HEK293 (cell line): ENCODE data around the gene RPS27A.
A peak's percentile ranks its signal among the peaks of the same experiment; 100 is the strongest.
"Not testable (repeated sequence)": the region's sequence is repeated elsewhere in the genome, so short reads cannot be mapped to it uniquely, and the experiment has no call there.

Source experiments
- CTCF ChIA-PET: fragments of 350-600 bp; formaldehyde crosslinking; extraction: SDS; loops from one replicate; lab custom pipeline; 2021; ENCODE audit warnings: antibody characterized with exemption; lab: Yijun Ruan, JAX
- POLR2A ChIA-PET: fragments of 300-600 bp; formaldehyde crosslinking; extraction: SDS; loops from one replicate; lab custom pipeline; 2020; ENCODE audit warnings: antibody characterized with exemption, inconsistent platforms; lab: Yijun Ruan, JAX
- H3K27ac ChIP-seq: fragments of 200-500 bp; sonication (Bioruptor generic); 2 replicates; pipeline ENCODE4 v1.5.1; 2014; ENCODE audit warnings: low read depth, low read length, control low read depth, inconsistent platforms; ENCODE audit errors: extremely low read depth
- H3K36me3 ChIP-seq, 2 experiments: fragments of 200-500 bp in 1 of 2; sonication (Bioruptor generic) in 1 of 2; 1 replicate in 1 of 2; 2 replicates in 1 of 2; pipeline ENCODE4 v1.5.1; 2014 to 2017; ENCODE audit warnings: inconsistent platforms in 2 of 2, low read length in 2 of 2; ENCODE audit not compliant: control insufficient read depth in 2 of 2, insufficient read depth in 1 of 2
- H3K4me1 ChIP-seq: fragments of 200-500 bp; sonication (Bioruptor generic); 2 replicates; pipeline ENCODE4 v1.5.1; 2014; ENCODE audit warnings: mild to moderate bottlenecking, low read length, inconsistent platforms; ENCODE audit not compliant: control insufficient read depth, insufficient read depth
- H3K4me3 ChIP-seq: 2 replicates; pipeline ENCODE4 v1.5.1; 2011; ENCODE audit warnings: low read depth, mild to moderate bottlenecking, control low read depth, low read length, moderate library complexity
- H3K9me3 ChIP-seq: fragments of 200-500 bp; sonication (Bioruptor generic); 2 replicates; pipeline ENCODE4 v1.5.1; 2014; ENCODE audit warnings: low read depth, low read length, inconsistent platforms; ENCODE audit not compliant: control insufficient read depth, insufficient read depth
- KLF16 ChIP-seq: fragments of 450-650 bp; formaldehyde crosslinking; IDR thresholded peaks from 2 replicates; pipeline ENCODE4 v1.5.1; 2017; ENCODE audit warnings: missing biosample characterization, missing genetic modification characterization
- KLF17 ChIP-seq: fragments of 450-650 bp; formaldehyde crosslinking; IDR thresholded peaks from 2 replicates; pipeline ENCODE4 v1.5.1; 2016; ENCODE audit warnings: missing biosample characterization, missing genetic modification characterization
- SCRT1 ChIP-seq: fragments of 450-650 bp; formaldehyde crosslinking; IDR thresholded peaks from 2 replicates; pipeline ENCODE4 v1.5.1; 2016; ENCODE audit warnings: missing biosample characterization, missing genetic modification characterization, borderline replicate concordance
- ZFP41 ChIP-seq: fragments of 450-650 bp; formaldehyde crosslinking; IDR thresholded peaks from 2 replicates; pipeline ENCODE4 v1.5.1; 2016; ENCODE audit warnings: missing biosample characterization, missing genetic modification characterization, borderline replicate concordance
- ZNF202 ChIP-seq: fragments of 450-650 bp; formaldehyde crosslinking; IDR thresholded peaks from 2 replicates; pipeline ENCODE4 v1.5.1; 2016; ENCODE audit warnings: missing biosample characterization, missing genetic modification characterization, borderline replicate concordance
- ZNF324 ChIP-seq: fragments of 450-650 bp; formaldehyde crosslinking; IDR thresholded peaks from 2 replicates; pipeline ENCODE4 v1.5.1; 2016; ENCODE audit warnings: missing biosample characterization, missing genetic modification characterization
- ZNF341 ChIP-seq: fragments of 450-650 bp; formaldehyde crosslinking; IDR thresholded peaks from 2 replicates; pipeline ENCODE4; 2016; ENCODE audit warnings: low read depth, missing biosample characterization, missing genetic modification characterization
- ZNF350 ChIP-seq: fragments of 450-650 bp; formaldehyde crosslinking; IDR thresholded peaks from 2 replicates; pipeline ENCODE4 v1.5.0; 2017; ENCODE audit warnings: missing biosample characterization, mild to moderate bottlenecking, missing genetic modification characterization
- ZNF404 ChIP-seq: fragments of 450-650 bp; formaldehyde crosslinking; IDR thresholded peaks from 2 replicates; pipeline ENCODE4 v1.5.1; 2017; ENCODE audit warnings: missing biosample characterization, missing genetic modification characterization
- ZNF426 ChIP-seq: fragments of 450-650 bp; formaldehyde crosslinking; IDR thresholded peaks from 2 replicates; pipeline ENCODE4 v1.5.1; 2017; ENCODE audit warnings: missing biosample characterization, missing genetic modification characterization, mild to moderate bottlenecking, inconsistent platforms, moderate library complexity
- ZNF449 ChIP-seq: fragments of 450-650 bp; formaldehyde crosslinking; IDR thresholded peaks from 2 replicates; pipeline ENCODE4 v1.5.1; 2017; ENCODE audit warnings: missing biosample characterization, mild to moderate bottlenecking, missing genetic modification characterization, moderate library complexity
- ZNF514 ChIP-seq: fragments of 450-650 bp; formaldehyde crosslinking; IDR thresholded peaks from 2 replicates; pipeline ENCODE4 v1.5.1; 2016; ENCODE audit warnings: missing biosample characterization, missing genetic modification characterization
- ZNF521 ChIP-seq: fragments of 450-650 bp; formaldehyde crosslinking; IDR thresholded peaks from 2 replicates; pipeline ENCODE4 v1.5.1; 2017; ENCODE audit warnings: missing biosample characterization, mild to moderate bottlenecking, missing genetic modification characterization
- ZNF544 ChIP-seq: fragments of 450-650 bp; formaldehyde crosslinking; IDR thresholded peaks from 2 replicates; pipeline ENCODE4 v1.5.0; 2017; ENCODE audit warnings: missing biosample characterization, missing genetic modification characterization
- ZNF639 ChIP-seq: fragments of 450-650 bp; formaldehyde crosslinking; IDR thresholded peaks from 2 replicates; pipeline ENCODE4 v1.5.1; 2016; ENCODE audit warnings: missing biosample characterization, missing genetic modification characterization
- ZNF701 ChIP-seq: fragments of 450-650 bp; formaldehyde crosslinking; IDR thresholded peaks from 2 replicates; pipeline ENCODE4 v1.5.1; 2016; ENCODE audit warnings: missing biosample characterization, missing genetic modification characterization
- ZXDB ChIP-seq: fragments of 450-650 bp; formaldehyde crosslinking; IDR thresholded peaks from 2 replicates; pipeline ENCODE4 v1.5.1; 2016; ENCODE audit warnings: missing biosample characterization, missing genetic modification characterization

RPS27A gene

GRCh38 chr2:55247025-55247424 lies 14.5 kb downstream of the RPS27A start:
- POLR2A ChIA-PET: no interaction called here

GRCh38 chr2:55252832-55253231 lies 20.3 kb downstream of the RPS27A start:
- H3K4me3 ChIP-seq: no peak overlapping the region
- H3K9me3 ChIP-seq: no peaks in the 10 kb centered on the region
- CTCF ChIA-PET: interaction anchor here (0.6 kb wide), 1 partner anchor 353 kb away, joined by 3 read pairs; no protein-coding TSS in a partner anchor
- POLR2A ChIA-PET: no interaction called here
- no peak overlapping the region for H3K27ac ChIP-seq
- H3K36me3 ChIP-seq: peaks cover 67 to 69% of the 10 kb centered on the region in 2 experiments
- H3K4me1 ChIP-seq: no peaks in the 10 kb centered on the region
- TF ChIP-seq ZNF639: no peak
- no peak for TF ChIP-seq ZNF514 (tag by site-specific recombination)
- no peak for TF ChIP-seq ZNF341 (tag by site-specific recombination)
- no peak for TF ChIP-seq ZNF324 (tag by site-specific recombination)
- no peak for TF ChIP-seq KLF16 (tag by site-specific recombination)
- no peak for TF ChIP-seq ZNF521 (tag by site-specific recombination)
- TF ChIP-seq ZFP41 (tag by site-specific recombination): no peak
- no peak for TF ChIP-seq ZNF404 (tag by site-specific recombination)
- TF ChIP-seq ZNF544: no peak
- TF ChIP-seq ZNF202 (tag by site-specific recombination): no peak
- no peak for TF ChIP-seq KLF17
- TF ChIP-seq ZNF701: no peak
- no peak for TF ChIP-seq ZNF350 (tag by site-specific recombination)

More at GRCh38 chr2:55247025-55247424, 14.5 kb downstream of the RPS27A start:
- CTCF ChIA-PET: interaction anchor here (0.6 to 0.7 kb wide), 2 partner anchors 11 to 880 kb away, joined by 5 to 6 read pairs; no protein-coding TSS in a partner anchor
- no peaks in the 10 kb centered on the region for H3K4me1 ChIP-seq
- no peak overlapping the region for H3K4me3 ChIP-seq
- no peaks in the 10 kb centered on the region for H3K9me3 ChIP-seq
- H3K36me3 ChIP-seq: peaks cover 71% of the 10 kb centered on the region in 2 experiments
- H3K27ac ChIP-seq: no peak overlapping the region
- TF ChIP-seq ZXDB (tag by site-specific recombination): peak; percentile 39; the same call in 1 of the 2 replicates
- TF ChIP-seq ZNF426 (tag by site-specific recombination): no peak
- TF ChIP-seq, all 188 proteins: peak for 1

GRCh38 chr2:55259586-55259985 lies 27.1 kb downstream of the RPS27A start:
- POLR2A ChIA-PET, H3K4me3 ChIP-seq, H3K9me3 ChIP-seq, H3K27ac ChIP-seq, H3K4me1 ChIP-seq: not testable (repeated sequence)
- H3K36me3 ChIP-seq: peaks cover 65 to 70% of the 10 kb centered on the region in 2 experiments
- CTCF ChIA-PET: interaction anchor here (0.6 kb wide), 1 partner anchor 594 kb away, joined by 3 read pairs; no protein-coding TSS in a partner anchor

- no peak for TF ChIP-seq SCRT1 (tag by site-specific recombination)
- TF ChIP-seq ZNF449 (tag by site-specific recombination): no peak
- Histone ChIP-seq H3K36me3 (peaks cover 27 to 32% of the 10 kb centered on the region in 2 experiments), H3K4me3 (peak overlapping the region; percentile 60), H3K27ac (peak overlapping the region; percentile 75), H3K9me3 (no peaks in the 10 kb centered on the region), H3K4me1 (no peaks in the 10 kb centered on the region)
- CTCF ChIA-PET: interaction anchor here (0.7 to 1.2 kb wide), 2 partner anchors 163 to 368 kb away, joined by 3 read pairs; no protein-coding TSS in a partner anchor
- POLR2A ChIA-PET: interaction anchor here (0.6 to 1.2 kb wide), 2 partner anchors 36 to 151 kb away, joined by 3 read pairs; partner anchors contain the start of genes CCDC88A, CLHC1 and RPS27A
These were observed 35.9 kb downstream of the RPS27A start for GRCh38 chr2:55268288-55268906.
